NB4 (cell line): Measurements from ENCODE around the gene CLEC2L.

ENCODE experiments used
- DNase-seq: peaks from one replicate; pipeline ENCODE4 v3.0.0; 2010; ENCODE audit warnings: low read depth
- H3K4me3 ChIP-seq: one replicate; pipeline ENCODE4 v1.5.1; 2011; ENCODE audit warnings: mild to moderate bottlenecking, low read depth, low read length, moderate library complexity
- CTCF ChIP-seq: IDR thresholded peaks from one replicate; pipeline ENCODE4 v1.5.1; 2012; ENCODE audit warnings: low read depth, low read length
- MAX ChIP-seq: IDR thresholded peaks from 2 replicates; pipeline ENCODE4 v1.6.1; 2011; ENCODE audit warnings: low read depth, low read length
- MYC ChIP-seq: IDR thresholded peaks from 2 replicates; pipeline ENCODE4 v1.6.1; 2011; ENCODE audit warnings: low read depth, low read length
- POLR2A ChIP-seq: IDR thresholded peaks from 2 replicates; pipeline ENCODE4 v1.6.1; 2011; ENCODE audit warnings: mild to moderate bottlenecking; ENCODE audit not compliant: insufficient read length; ENCODE audit errors: extremely low read depth

Gene CLEC2L

GRCh38 chr7:139576179-139576973 lies 52.9 kb downstream of the CLEC2L start:
- H3K4me3 ChIP-seq, result no peak overlapping the region
- DNase-seq, result no peak
- TF ChIP-seq CTCF (no peak), POLR2A (no peak), MYC (no peak), MAX (no peak)

- no peak for DNase-seq
- TF ChIP-seq MAX, result no peak
- TF ChIP-seq POLR2A, result no peak
- TF ChIP-seq MYC, result no peak
- no peak for TF ChIP-seq CTCF
- no peak overlapping the region for H3K4me3 ChIP-seq
Measured at GRCh38 chr7:139580435-139580834, 57.0 kb downstream of the CLEC2L start.

- H3K4me3 ChIP-seq, result no peak overlapping the region
- TF ChIP-seq MAX (no peak), POLR2A (no peak), CTCF (no peak), MYC (no peak)
- no peak for DNase-seq
Measured at GRCh38 chr7:139582130-139582650, 58.7 kb downstream of the CLEC2L start.

- no peak overlapping the region for H3K4me3 ChIP-seq
- DNase-seq, result no peak
- TF ChIP-seq CTCF (no peak), MYC (no peak), MAX (no peak), POLR2A (no peak)
Measured at GRCh38 chr7:139582671-139583155, 59.2 kb downstream of the CLEC2L start.

- TF ChIP-seq MAX (no peak), CTCF (no peak), POLR2A (no peak), MYC (no peak)
- no peak overlapping the region for H3K4me3 ChIP-seq
- no peak for DNase-seq
Measured at GRCh38 chr7:139583826-139584553, 60.5 kb downstream of the CLEC2L start.
